Measurements from ENCODE around the gene EBNA1BP2. TPM values are rescaled to one million over a fixed set of nuclear protein-coding genes. Genes with fewer than 3 reads are reported as not detected.
"Not testable (repeated sequence)": the region's sequence is repeated elsewhere in the genome, so short reads cannot be mapped to it uniquely, and the experiment has no call there.

The EBNA1BP2 gene
- total and polyA plus RNA-seq, 2 of the 13 experiments (the other 11 are each of a cell fraction or from before 2014, with no cell fraction given): 27.1 to 102 TPM

- TF ChIP-seq, protein P1, sequence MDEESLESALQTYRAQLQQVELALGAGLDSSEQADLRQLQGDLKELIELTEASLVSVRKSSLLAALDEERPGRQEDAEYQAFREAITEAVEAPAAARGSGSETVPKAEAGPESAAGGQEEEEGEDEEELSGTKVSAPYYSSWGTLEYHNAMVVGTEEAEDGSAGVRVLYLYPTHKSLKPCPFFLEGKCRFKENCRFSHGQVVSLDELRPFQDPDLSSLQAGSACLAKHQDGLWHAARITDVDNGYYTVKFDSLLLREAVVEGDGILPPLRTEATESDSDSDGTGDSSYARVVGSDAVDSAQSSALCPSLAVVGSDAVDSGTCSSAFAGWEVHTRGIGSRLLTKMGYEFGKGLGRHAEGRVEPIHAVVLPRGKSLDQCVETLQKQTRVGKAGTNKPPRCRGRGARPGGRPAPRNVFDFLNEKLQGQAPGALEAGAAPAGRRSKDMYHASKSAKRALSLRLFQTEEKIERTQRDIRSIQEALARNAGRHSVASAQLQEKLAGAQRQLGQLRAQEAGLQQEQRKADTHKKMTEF (CRISPR knock-in tag; IDR thresholded peaks at IDR 0.05): peak; percentile 72; the same call in 1 of the 2 replicates
- TF ChIP-seq ARID4A (CRISPR knock-in tag; IDR thresholded peaks at IDR 0.05; ENCODE audit: borderline replicate concordance) (peak; percentile 54; the same call in 1 of the 2 replicates), ZNF605 (CRISPR knock-in tag; IDR thresholded peaks at IDR 0.05) (0 out of 2 replicates have a peak, but pooled peaks have one; percentile 29), ZNF274 (CRISPR knock-in tag; IDR thresholded peaks at IDR 0.05) (0 out of 2 replicates have a peak, but pooled peaks have one; percentile 46), KDM5B (CRISPR knock-in tag; IDR thresholded peaks at IDR 0.05; ENCODE audit: borderline replicate concordance) (peak; percentile 38; the same call in 1 of the 2 replicates), FOXK1 (CRISPR knock-in tag; IDR thresholded peaks at IDR 0.05; ENCODE audit: borderline replicate concordance, low read depth) (peak; percentile 27; the same call in 1 of the 2 replicates), KAT7 (CRISPR knock-in tag; IDR thresholded peaks at IDR 0.05; ENCODE audit: borderline replicate concordance) (peak; percentile 64; the same call in 1 of the 2 replicates), ZNF225 (CRISPR knock-in tag; IDR thresholded peaks at IDR 0.05) (peak; percentile 44; the same call in 1 of the 2 replicates), FOXP1 (CRISPR knock-in tag; IDR thresholded peaks at IDR 0.05) (0 out of 2 replicates have a peak, but pooled peaks have one; percentile 17), KLF16 (CRISPR knock-in tag; IDR thresholded peaks at IDR 0.05) (0 out of 4 replicates have a peak, but pooled peaks of 1 of the 2 experiments have one; percentile 23), TFDP2 (CRISPR knock-in tag; IDR thresholded peaks at IDR 0.05) (peak; percentile 47; the same call in 1 of the 2 replicates), HMGXB4 (CRISPR knock-in tag; IDR thresholded peaks at IDR 0.05; ENCODE audit: borderline replicate concordance in 1 of 2, low read depth in 1 of 2) (peak in 1 of 2 experiments; percentile 31; a peak in 2 of 4 replicates)
- TF ChIP-seq, protein P2, sequence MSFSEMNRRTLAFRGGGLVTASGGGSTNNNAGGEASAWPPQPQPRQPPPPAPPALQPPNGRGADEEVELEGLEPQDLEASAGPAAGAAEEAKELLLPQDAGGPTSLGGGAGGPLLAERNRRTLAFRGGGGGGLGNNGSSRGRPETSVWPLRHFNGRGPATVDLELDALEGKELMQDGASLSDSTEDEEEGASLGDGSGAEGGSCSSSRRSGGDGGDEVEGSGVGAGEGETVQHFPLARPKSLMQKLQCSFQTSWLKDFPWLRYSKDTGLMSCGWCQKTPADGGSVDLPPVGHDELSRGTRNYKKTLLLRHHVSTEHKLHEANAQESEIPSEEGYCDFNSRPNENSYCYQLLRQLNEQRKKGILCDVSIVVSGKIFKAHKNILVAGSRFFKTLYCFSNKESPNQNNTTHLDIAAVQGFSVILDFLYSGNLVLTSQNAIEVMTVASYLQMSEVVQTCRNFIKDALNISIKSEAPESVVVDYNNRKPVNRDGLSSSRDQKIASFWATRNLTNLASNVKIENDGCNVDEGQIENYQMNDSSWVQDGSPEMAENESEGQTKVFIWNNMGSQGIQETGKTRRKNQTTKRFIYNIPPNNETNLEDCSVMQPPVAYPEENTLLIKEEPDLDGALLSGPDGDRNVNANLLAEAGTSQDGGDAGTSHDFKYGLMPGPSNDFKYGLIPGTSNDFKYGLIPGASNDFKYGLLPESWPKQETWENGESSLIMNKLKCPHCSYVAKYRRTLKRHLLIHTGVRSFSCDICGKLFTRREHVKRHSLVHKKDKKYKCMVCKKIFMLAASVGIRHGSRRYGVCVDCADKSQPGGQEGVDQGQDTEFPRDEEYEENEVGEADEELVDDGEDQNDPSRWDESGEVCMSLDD (CRISPR knock-in tag; IDR thresholded peaks at IDR 0.05; ENCODE audit: borderline replicate concordance): peak; percentile 34; the same call in 1 of the 2 replicates
- not testable (repeated sequence) for TF ChIP-seq FOXP1 (IDR thresholded peaks at IDR 0.05)
These were observed 52.0 kb downstream of the EBNA1BP2 start (continued) for GRCh38 chr1:43119928-43120586.
